Posterior vena cava (tissue), 2 donors: Measurements from ENCODE around the gene CASKIN1. TPM values are rescaled to one million over a fixed set of nuclear protein-coding genes. Genes with fewer than 3 reads are reported as not detected.
"Not testable (repeated sequence)": the region's sequence is repeated elsewhere in the genome, so short reads cannot be mapped to it uniquely, and the experiment has no call there.

ENCODE experiments used
- DNase-seq: peaks from one replicate; pipeline ENCODE4 v3.0.0-alpha.2; 2020; ENCODE audit warnings: low spot score
- intact Hi-C, 2 donors: fragments of 100-400 bp; cut with DNase I; formaldehyde crosslinking; loops; one replicate each; pipeline versions ENCODE4 v1.14.1 to v1.14.2; 2022 to 2023
- total RNA-seq, 2 donors: library from RNA; stranded (reverse); fragmentation: NEBNext Ultra II Directional; extraction: Animal tissue kit (Norgen Biotek cat#: 25700); gene quantifications; one replicate each; pipeline ENCODE4 v1.2.1, GENCODE V29; 2021
- donor health status: DM: yes; HTN: yes; CAD: no.
- donor health status: DM: yes; HTN: yes; CAD: no.

CASKIN1 gene
- total RNA-seq, 2 donors from 2014 or later: 0.05 TPM; not detected in 1

GRCh38 chr16:2151188-2152091 is 45.0 kb downstream of the CASKIN1 start:
- intact Hi-C loops: loop anchor here in 1 of 2 donors (5.0 kb wide), 1 partner anchor 134 kb away; the partner anchor contains the start of gene NPW
- no peak for DNase-seq

GRCh38 chr16:2150418-2151187 is 45.8 kb downstream of the CASKIN1 start:
- intact Hi-C loops: loop anchor here in 1 of 2 donors (5.0 kb wide), 1 partner anchor 133 kb away; the partner anchor contains the start of gene NPW

GRCh38 chr16:2149630-2150417 is 46.6 kb downstream of the CASKIN1 start:
- intact Hi-C loops: loop anchor here (5.0 kb wide), 2 partner anchors 128 to 133 kb away; partner anchors contain the start of gene NPW (in 1 of the 2)
- DNase-seq: no peak

More at GRCh38 chr16:2150418-2151187, 45.8 kb downstream of the CASKIN1 start:
- DNase-seq: no peak

- no peak for DNase-seq
- intact Hi-C loops: loop anchor here in 1 of 2 donors (5.0 kb wide), 1 partner anchor 127 kb away; no protein-coding TSS in a partner anchor
Measured at GRCh38 chr16:2148714-2149629, 47.4 kb downstream of the CASKIN1 start.

GRCh38 chr16:2147981-2148671 is 48.3 kb downstream of the CASKIN1 start, which contains the start of gene RAB26:
Gene RAB26 (plus strand): TSS chr16:2148625. CDS start chr16:2148784, 159 bp downstream.
- peak; percentile 85 for DNase-seq
- intact Hi-C loops: loop anchor here in 1 of 2 donors (5.0 kb wide), 1 partner anchor 126 kb away; no protein-coding TSS in a partner anchor

- intact Hi-C loops: loop anchor here in 1 of 2 donors (5.0 kb wide), 1 partner anchor 125 kb away; no protein-coding TSS in a partner anchor
Measured at GRCh38 chr16:2147378-2147777, 49.0 kb downstream of the CASKIN1 start.

GRCh38 chr16:2145843-2146242 is 50.6 kb downstream of the CASKIN1 start:
- intact Hi-C loops: loop anchor here in 1 of 2 donors (5.0 kb wide), 1 partner anchor 124 kb away; no protein-coding TSS in a partner anchor
- no peak for DNase-seq

More at GRCh38 chr16:2147378-2147777, 49.0 kb downstream of the CASKIN1 start:
- no peak for DNase-seq

- intact Hi-C loops: no loop called here
- no peak for DNase-seq
Measured at GRCh38 chr16:2143878-2144485, 52.4 kb downstream of the CASKIN1 start.

GRCh38 chr16:2142942-2143877 is 53.2 kb downstream of the CASKIN1 start:
- DNase-seq: no peak
- intact Hi-C loops: no loop called here

DNA sequence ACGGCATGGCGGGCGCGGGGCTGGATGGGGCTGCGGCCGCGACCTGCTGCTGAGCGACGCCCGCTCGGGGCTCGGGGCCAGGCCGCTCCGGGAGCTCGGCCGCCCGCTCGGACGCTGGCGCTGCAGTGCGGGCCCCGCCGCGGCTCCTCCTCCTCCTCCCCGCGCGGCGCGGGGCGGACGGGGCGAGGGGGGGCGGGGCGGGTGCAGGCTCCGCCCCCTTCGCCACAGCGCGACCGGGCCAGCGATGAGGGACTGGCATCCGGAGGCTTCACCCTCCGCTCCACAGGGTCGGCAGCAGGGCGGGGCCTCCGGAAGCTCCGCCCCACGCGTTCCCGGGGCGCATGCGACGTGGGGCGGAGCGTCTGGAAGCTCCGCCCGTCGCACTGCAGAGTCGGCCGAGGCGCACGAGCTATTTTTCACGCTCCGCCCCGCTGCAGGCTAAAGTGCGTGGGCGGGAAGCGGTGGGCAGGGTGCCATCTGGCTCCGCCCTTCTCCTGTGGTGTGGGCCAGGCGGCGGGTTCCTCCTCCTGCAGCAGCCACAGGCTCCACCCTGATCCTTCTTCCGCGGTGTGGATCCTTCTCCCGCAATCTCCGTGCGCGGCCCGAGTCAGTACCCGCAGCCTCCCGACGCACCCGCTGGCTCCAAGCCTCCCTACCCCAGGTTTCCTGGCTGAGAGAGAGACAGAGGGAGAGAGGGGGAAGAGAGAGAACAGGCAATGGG is 60.5 kb downstream of the CASKIN1 start, which contains the start of gene PKD1:
Gene PKD1 (minus strand): TSS at position 129 of the 721 bp plus-strand sequence. CDS start 209 bp downstream, outside the sequence.
- DNase-seq: peak; percentile 99
- intact Hi-C loops: not testable (repeated sequence)

DNA sequence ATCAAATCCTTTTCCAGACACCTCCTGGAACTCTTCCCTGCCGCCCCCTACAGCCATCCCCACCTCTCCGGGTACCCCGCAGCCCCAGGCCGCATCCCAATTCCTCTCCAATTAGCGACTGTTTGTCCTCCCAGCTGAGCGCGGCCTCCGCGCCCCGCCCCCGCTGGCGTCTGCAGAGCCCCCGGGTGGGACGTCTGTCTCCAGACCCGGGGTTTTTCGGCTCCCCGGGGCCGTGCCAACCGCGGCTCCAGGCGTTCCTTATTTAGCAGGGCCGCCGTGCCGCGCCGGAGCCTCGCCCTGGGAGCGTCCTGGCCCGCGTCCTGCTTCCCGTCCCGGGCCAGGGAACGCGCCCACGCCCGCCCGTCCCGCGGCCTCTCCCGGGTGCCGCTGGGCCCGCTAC is 61.3 kb downstream of the CASKIN1 start:
- DNase-seq: peak; percentile 86
- intact Hi-C loops: not testable (repeated sequence)

DNA sequence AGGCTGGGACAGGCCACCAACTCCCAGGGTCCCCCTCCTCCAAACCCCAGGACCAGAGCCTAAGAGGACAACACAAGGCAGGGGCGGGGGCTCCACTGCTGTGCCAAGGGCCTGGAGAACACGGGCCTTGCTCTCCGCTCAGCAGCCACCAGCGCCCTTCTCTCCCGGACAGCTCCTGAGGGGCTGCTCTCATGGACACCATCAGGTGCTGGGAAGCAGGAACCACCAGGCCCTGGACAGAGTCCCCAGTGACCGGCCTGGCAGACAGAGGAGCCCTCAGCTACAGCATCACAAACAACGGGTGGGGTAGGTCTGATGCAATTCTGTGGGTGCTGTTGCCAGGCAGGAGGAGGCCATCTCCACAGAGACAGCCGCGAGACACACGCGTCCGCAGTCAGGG is 62.6 kb downstream of the CASKIN1 start:
- DNase-seq, intact Hi-C loops: not testable (repeated sequence)

DNA sequence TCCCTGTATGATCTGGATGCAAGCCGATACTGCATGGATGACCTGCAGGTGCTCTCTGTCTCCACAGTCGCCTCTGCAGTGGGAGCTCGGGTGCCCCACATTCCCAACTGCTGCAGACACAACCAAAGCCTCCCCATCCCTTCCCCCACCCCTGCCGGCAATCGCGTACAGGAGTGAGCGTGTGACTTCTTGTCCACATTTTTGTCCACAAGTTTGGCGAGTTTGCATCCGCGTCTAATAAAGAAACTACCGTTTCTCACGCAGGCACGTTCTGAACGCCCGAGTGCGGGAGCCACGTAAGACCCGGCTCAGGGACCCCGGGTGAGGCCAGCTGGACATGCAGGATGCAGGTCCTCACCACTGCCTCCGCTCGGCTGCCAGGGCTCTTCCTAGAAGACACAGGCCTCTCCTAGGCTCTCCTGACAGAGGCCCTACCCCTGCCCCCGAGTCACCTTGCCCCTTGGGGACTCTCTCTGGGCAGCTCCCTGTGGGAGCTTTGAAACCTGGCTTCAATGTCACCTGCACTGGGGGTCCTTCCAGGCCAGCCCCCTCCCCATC is 66.4 kb downstream of the CASKIN1 start:
- intact Hi-C loops, DNase-seq: not testable (repeated sequence)

GRCh38 chr16:2129251-2129650 is 67.2 kb downstream of the CASKIN1 start:
- DNase-seq, intact Hi-C loops: not testable (repeated sequence)
